IPS-20b (cell line): Measurements from ENCODE around the gene EXOC3L4.

ENCODE experiments used
- H3K27ac ChIP-seq: one replicate; pipeline ENCODE4 v1.5.1; 2013; ENCODE audit warnings: low read length
- H3K27me3 ChIP-seq: 2 replicates; pipeline ENCODE4 v1.6.1; 2013; ENCODE audit warnings: mild to moderate bottlenecking, low read length, inconsistent platforms; ENCODE audit not compliant: insufficient read depth
- H3K36me3 ChIP-seq: 2 replicates; pipeline ENCODE4 v1.6.1; 2013; ENCODE audit warnings: low read depth, mild to moderate bottlenecking, inconsistent platforms, low read length, moderate library complexity; ENCODE audit not compliant: insufficient read depth
- H3K4me1 ChIP-seq: 2 replicates; pipeline ENCODE4 v1.6.1; 2013; ENCODE audit warnings: mild to moderate bottlenecking, control low read depth, inconsistent platforms, low read length, moderate library complexity; ENCODE audit not compliant: insufficient read depth
- H3K4me3 ChIP-seq: 2 replicates; pipeline ENCODE4 v1.5.1; 2013; ENCODE audit warnings: mild to moderate bottlenecking, low read length, inconsistent platforms
- H3K9ac ChIP-seq: 2 replicates; pipeline ENCODE4 v1.6.1; 2013; ENCODE audit warnings: low read depth, mild to moderate bottlenecking, inconsistent platforms, low read length, moderate library complexity
- H3K9me3 ChIP-seq: 2 replicates; pipeline ENCODE4 v1.6.1; 2013; ENCODE audit warnings: mild to moderate bottlenecking, low read depth, low read length, inconsistent platforms; ENCODE audit not compliant: insufficient read depth

The EXOC3L4 gene

DNA sequence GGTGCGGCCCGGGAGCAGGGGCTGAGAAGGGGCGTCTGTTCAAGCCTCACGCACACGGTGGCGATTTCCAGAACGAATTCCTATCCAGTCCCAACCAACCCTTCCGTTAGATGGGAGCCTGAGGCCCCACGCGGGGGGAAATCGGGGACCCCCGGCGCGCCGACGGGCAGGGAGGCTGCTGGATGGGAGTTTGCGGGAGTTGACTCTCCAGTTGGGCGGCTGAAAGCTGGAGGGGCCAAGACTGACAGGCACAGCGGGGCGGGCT lies 9.8 kb downstream of the EXOC3L4 start:
- Histone ChIP-seq H3K27ac (no peak overlapping the region), H3K4me3 (peak overlapping the region; percentile 21; the same call in 1 of the 2 replicates), H3K27me3 (peaks cover 60% of the 10 kb centered on the region)

DNA sequence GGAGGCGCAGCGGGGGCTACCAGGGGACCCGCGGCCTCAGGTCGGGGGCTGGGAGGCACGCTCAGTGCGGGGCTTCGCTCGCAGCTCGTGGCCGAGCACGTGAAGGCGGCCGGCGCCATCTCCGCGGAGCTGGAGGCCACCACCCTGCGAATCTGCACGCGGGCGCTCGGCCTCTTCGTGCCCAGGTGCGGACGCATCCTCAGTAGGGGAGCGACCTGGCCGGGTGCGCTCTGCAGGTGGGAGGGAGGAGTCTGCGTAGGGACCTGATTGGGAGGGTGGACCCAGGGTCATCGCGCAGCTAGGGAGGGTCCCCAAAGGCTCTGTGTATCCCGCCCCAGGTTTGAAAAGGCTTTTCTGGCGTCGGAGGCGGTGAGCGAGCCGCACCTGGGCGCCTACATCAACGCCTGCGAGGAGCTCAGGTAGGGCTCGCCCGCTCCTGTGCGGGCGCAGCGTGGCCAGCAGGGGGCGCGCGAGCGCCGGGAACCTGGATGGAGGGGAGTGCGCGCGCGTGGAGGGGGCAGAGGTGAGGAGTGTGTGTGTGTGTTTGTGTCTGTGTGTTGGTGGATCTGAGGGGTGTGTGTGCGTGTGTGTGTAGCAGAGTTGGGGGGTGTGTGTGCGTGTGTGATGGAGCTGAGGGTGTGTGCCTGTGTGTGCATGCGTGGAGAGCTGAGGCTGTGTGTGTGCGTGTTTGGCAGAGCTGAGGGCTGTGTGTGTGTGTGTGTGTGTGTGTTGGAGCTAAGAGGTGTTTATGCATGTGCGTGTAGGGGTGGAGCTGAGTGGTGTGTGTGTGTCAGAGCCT lies 10.3 kb downstream of the EXOC3L4 start:
- Histone ChIP-seq H3K27ac (no peak overlapping the region), H3K36me3 (no peaks in the 10 kb centered on the region), H3K9ac (no peak overlapping the region), H3K27me3 (peaks cover 63% of the 10 kb centered on the region), H3K9me3 (no peaks in the 10 kb centered on the region), H3K4me3 (peak overlapping the region; percentile 21; the same call in 1 of the 2 replicates), H3K4me1 (peaks cover 10% of the 10 kb centered on the region; the same call in 1 of the 2 replicates)

More for the DNA sequence above, 9.8 kb downstream of the EXOC3L4 start:
- Histone ChIP-seq H3K9ac (no peak overlapping the region), H3K36me3 (no peaks in the 10 kb centered on the region), H3K9me3 (no peaks in the 10 kb centered on the region), H3K4me1 (peaks cover 10% of the 10 kb centered on the region; the same call in 1 of the 2 replicates)

DNA sequence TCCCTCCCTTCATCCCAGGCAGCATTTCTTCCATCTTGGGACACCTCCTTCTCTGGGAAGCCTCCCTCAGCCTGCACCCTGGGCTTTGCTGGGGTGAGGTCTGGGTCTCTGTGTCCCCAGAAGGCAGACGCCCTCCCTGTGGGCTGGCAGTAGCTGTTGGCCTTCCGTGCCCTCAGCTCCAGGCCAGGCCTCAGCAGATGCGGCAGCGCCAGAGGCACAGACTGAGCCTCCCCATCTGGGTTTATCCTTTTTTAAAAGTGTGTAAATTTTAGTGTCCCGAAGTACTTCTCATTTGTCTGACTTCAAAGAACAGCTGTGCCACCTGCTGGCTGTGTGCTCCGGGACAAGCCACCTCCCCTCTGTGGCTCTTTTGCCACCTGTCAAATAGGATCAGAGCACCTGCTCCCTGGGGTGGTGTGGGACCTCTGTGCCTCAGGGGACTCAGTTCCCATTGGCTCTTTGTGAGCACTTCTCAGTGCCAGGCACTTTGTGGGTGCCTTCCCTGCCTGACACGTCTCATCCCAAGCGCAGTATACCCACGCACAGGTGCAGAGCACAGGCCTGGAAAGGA lies 11.1 kb downstream of the EXOC3L4 start:
- no peaks in the 10 kb centered on the region for H3K36me3 ChIP-seq
- H3K9me3 ChIP-seq = no peaks in the 10 kb centered on the region
- H3K4me1 ChIP-seq = peaks cover 15% of the 10 kb centered on the region; the same call in 1 of the 2 replicates
- no peak overlapping the region for H3K27ac ChIP-seq
- H3K27me3 ChIP-seq = peaks cover 71% of the 10 kb centered on the region
- H3K9ac ChIP-seq = no peak overlapping the region
- no peak overlapping the region for H3K4me3 ChIP-seq

DNA sequence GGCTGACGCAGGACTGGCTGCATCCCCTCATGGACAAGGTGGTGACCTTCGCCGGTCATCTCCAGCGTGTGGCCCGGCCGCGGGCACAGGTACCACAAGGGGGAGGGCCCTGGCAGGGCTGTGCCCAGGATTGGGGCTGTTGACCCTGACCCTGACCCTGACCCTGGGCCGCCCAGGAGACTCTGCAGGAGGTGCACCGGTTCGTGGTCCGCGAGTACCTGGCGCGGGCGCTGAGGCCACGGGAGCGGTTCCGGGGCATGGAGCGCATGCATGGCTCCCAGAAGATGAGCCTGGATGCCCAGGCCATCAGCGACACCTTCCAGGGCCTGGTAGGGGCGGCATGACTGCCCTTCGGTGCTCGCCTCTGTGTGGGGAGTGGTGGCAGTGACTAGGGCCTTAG lies 12.9 kb downstream of the EXOC3L4 start:
- H3K27ac ChIP-seq = no peak overlapping the region
- H3K9me3 ChIP-seq = no peaks in the 10 kb centered on the region
- H3K4me3 ChIP-seq = no peak overlapping the region
- peaks cover 62% of the 10 kb centered on the region for H3K27me3 ChIP-seq
- H3K36me3 ChIP-seq = no peaks in the 10 kb centered on the region
- H3K9ac ChIP-seq = no peak overlapping the region
- H3K4me1 ChIP-seq = peaks cover 20% of the 10 kb centered on the region; the same call in 1 of the 2 replicates

DNA sequence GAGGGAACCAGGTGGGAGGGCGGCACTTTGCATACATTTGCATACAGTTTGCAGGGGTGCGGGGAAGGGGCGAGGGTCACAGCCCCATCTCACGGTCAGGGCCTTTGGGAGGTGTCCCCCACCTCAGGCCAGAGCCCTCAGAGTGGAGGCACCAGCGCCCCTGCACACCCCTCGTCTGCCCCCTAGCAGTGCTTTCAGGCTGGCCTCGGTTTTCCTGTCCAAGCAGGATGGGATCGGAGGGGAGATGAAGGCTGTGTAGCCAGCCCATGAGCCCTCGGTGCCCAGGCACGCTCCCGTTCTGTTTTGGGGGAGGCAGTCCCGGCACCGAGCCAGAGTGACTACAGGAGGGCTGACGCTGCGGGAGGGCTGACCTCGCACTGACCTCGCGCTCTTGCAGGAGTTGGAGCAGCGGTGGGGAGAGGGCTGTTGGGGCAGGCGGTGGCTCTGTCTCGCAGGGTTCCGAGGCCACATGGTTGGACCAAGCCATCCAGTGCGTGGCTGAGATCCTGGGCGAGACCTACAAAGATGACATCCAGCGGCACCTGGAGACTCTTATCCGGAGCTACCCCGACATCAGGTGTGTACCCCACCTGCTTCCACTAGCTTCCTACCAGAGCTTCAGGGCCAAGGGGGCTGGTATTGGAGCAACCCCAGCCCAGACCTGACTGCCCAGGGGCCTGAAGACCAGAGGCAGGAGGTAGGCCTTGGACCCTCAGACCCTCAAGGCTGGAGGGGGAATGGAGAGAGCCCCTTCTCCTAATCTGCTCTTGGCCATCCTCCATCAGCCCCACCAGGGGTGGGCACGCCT lies 13.6 kb downstream of the EXOC3L4 start:
- Histone ChIP-seq H3K9ac (no peak overlapping the region), H3K4me3 (no peak overlapping the region), H3K4me1 (peaks cover 26% of the 10 kb centered on the region; the same call in 1 of the 2 replicates)

DNA sequence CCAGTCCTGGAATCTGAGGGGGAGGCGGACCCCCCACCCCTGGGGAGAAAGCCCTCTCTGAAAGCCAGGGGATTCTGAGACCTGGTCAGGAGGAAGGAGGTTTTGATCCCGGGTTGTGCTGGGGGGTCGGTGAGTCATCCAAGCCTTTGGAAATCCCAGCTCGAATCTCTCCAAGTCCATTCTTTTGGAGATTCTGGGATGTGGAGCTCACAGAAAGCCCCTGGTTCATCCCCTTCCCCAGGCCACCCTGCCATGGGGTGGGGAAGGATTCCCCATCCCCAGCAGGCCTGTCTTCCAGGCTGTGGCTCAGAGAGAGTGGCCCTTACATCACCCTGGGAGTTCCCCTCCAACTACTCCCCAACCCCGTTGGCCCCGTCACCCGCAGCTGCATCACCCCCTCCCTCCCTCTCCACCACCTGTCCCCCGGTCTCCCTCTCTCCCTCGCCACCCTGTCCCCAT lies 14.3 kb downstream of the EXOC3L4 start:
- Histone ChIP-seq H3K9ac (no peak overlapping the region), H3K27ac (no peak overlapping the region), H3K9me3 (no peaks in the 10 kb centered on the region), H3K36me3 (no peaks in the 10 kb centered on the region), H3K27me3 (peaks cover 48% of the 10 kb centered on the region), H3K4me3 (no peak overlapping the region; the same call in 1 of the 2 replicates), H3K4me1 (peaks cover 26% of the 10 kb centered on the region; the same call in 1 of the 2 replicates)

More for the DNA sequence above, 13.6 kb downstream of the EXOC3L4 start:
- Histone ChIP-seq H3K9me3 (no peaks in the 10 kb centered on the region), H3K36me3 (no peaks in the 10 kb centered on the region), H3K27ac (no peak overlapping the region), H3K27me3 (peaks cover 55% of the 10 kb centered on the region)

DNA sequence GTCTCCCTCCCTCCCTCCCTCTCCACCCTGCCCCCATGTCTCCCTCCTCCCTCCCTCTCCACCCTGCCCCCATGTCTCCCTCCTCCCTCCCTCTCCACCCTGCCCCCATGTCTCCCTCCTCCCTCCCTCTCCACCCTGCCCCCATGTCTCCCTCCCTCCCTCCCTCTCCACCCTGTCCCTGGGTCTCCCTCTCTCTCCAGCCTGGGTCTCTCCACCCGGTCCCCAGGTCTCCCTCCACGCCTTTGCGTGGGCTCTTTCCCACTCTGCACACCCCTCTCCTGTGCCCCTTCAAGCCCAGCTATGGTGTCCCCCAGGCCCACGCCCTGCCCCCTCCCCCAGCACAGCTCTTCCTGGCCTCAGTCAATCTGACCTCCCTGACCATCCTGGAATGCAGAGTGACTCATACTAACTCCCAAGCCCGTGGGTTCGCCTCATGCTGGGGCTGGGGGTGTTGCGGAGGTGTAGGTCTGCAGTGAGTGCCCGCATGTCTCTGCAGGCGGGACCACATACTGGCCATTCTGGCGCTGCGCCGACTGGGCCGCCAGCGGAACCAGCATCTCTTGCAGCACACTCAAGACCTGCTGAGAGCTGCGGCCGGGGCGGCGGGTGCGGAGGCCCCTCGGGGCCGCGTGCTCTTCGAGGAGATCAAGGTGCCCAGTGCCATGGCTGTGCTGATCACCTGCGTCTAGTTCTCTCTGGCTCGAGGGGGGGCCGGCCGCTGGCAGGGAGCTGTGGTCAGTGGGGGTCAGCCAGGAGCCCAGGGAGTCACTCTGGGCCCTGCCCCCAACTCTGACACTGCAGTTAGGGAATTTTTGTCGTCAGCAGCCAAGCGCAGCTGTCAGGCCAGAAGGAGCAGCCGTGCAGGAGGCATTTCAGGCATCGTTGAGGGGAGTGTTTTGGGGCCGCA lies 15.3 kb downstream of the EXOC3L4 start:
- H3K27me3 ChIP-seq = peaks cover 38% of the 10 kb centered on the region
- H3K4me3 ChIP-seq = peak overlapping the region; percentile 41; the same call in 1 of the 2 replicates
- no peak overlapping the region for H3K9ac ChIP-seq
- H3K9me3 ChIP-seq = no peaks in the 10 kb centered on the region
- H3K36me3 ChIP-seq = no peaks in the 10 kb centered on the region
- H3K27ac ChIP-seq = no peak overlapping the region
- peaks cover 26% of the 10 kb centered on the region; the same call in 1 of the 2 replicates for H3K4me1 ChIP-seq

DNA sequence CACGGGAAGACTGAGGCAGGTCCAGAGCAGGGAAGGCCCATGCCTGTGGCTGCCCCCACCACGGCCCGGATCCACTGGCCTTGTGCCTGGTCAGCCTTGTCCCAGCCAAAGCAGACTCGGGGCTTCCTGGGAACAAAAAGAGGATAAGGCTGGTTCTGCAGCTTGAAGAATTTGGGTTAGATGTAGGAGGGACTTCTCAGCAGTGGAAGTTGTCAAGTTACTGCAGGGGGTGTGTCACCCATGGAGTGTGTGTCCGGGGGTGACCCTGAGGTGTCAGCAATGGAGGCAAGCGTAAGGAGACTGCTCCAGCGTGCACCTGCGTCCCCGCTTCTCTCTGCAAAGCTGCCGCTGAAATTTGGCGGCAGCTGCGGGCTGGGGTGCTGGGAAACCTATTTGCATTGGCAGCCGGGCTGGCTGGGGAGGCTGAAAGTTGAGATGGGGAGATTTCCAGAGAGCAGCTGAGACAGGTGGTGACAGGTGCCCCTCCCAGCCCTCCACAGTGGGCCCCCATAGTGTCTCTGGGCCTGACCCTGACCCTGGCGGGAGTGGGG lies 16.2 kb downstream of the EXOC3L4 start:
- H3K9ac ChIP-seq = no peak overlapping the region
- H3K4me3 ChIP-seq = no peak overlapping the region; the same call in 1 of the 2 replicates
- no peak overlapping the region for H3K27ac ChIP-seq

DNA sequence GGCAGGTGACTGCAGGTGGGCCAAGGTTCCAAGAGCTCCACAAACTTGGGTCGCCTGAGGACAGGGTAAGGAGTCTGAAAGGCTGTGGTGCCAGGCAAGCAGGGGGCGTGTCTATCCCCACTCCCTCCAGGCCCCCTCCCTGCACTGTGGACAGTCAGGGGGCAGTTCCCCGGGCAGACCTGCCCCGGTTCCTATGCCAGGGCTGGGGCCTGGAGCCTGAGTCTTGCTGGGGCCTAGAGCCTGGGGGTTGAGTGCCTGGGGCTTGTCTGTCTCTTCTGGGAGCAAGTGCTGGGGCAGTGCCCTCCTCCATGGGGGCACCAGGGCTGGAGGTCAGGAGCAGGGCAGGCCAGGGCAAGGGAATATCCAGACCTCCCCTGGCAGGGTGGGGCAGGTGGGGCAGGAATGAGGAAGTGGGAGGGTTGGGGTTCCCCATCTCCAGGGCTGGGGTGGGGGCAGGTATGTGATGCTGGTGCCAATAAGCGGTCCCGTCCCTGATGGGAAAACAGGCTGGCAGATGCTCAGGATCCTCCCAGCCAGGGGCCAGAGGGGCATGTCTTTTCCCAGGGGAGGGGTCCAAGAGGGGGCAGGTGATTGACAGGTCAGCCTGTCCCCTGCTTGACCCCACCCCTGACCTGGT lies 16.8 kb downstream of the EXOC3L4 start:
- peaks cover 23% of the 10 kb centered on the region; the same call in 1 of the 2 replicates for H3K27me3 ChIP-seq
- H3K36me3 ChIP-seq = no peaks in the 10 kb centered on the region
- no peaks in the 10 kb centered on the region for H3K9me3 ChIP-seq
- no peak overlapping the region for H3K27ac ChIP-seq
- no peak overlapping the region for H3K4me3 ChIP-seq
- peaks cover 26% of the 10 kb centered on the region; the same call in 1 of the 2 replicates for H3K4me1 ChIP-seq
- no peak overlapping the region for H3K9ac ChIP-seq

More for the DNA sequence above, 16.2 kb downstream of the EXOC3L4 start:
- Histone ChIP-seq H3K4me1 (peaks cover 26% of the 10 kb centered on the region; the same call in 1 of the 2 replicates), H3K36me3 (no peaks in the 10 kb centered on the region), H3K27me3 (peaks cover 29% of the 10 kb centered on the region), H3K9me3 (no peaks in the 10 kb centered on the region)
